ENCODE results near the gene CNOT2. TPM values are rescaled to one million over a fixed set of nuclear protein-coding genes. Genes with fewer than 3 reads are reported as not detected.

The CNOT2 gene
- total RNA-seq, 1 donor from 2014 or later: 79.4 TPM

GRCh38 chr12:70319605-70320004, 76.4 kb downstream of the CNOT2 start:
- no peak for DNase-seq (ENCODE audit: low read depth, low spot score)
- Mint-ChIP-seq H3K27me3 (ENCODE audit: low read depth) (no peaks in the 10 kb centered on the region), H3K27ac (ENCODE audit: unreplicated experiment) (no peak overlapping the region), H3K36me3 (ENCODE audit: low read depth) (peaks cover 3% of the 10 kb centered on the region), H3K9me3 (no peaks in the 10 kb centered on the region), H3K4me3 (no peak overlapping the region), H3K4me1 (no peaks in the 10 kb centered on the region)
- no peak for TF ChIP-seq CTCF (conservative IDR thresholded peaks at IDR 0.05)

- H3K27ac Mint-ChIP-seq (ENCODE audit: unreplicated experiment): no peak overlapping the region
- H3K4me1 Mint-ChIP-seq: no peaks in the 10 kb centered on the region
- no peak for TF ChIP-seq CTCF (conservative IDR thresholded peaks at IDR 0.05)
Observed at GRCh38 chr12:70321191-70321590, 78.0 kb downstream of the CNOT2 start.

GRCh38 chr12:70327541-70327940, 84.3 kb downstream of the CNOT2 start:
- no peak for TF ChIP-seq CTCF (conservative IDR thresholded peaks at IDR 0.05)
- Mint-ChIP-seq H3K36me3 (ENCODE audit: low read depth) (peaks cover 10% of the 10 kb centered on the region), H3K9me3 (no peaks in the 10 kb centered on the region), H3K27ac (ENCODE audit: unreplicated experiment) (no peak overlapping the region), H3K27me3 (ENCODE audit: low read depth) (no peaks in the 10 kb centered on the region), H3K4me3 (no peak overlapping the region), H3K4me1 (no peaks in the 10 kb centered on the region)
- DNase-seq (ENCODE audit: low read depth, low spot score): no peak

More at GRCh38 chr12:70321191-70321590, 78.0 kb downstream of the CNOT2 start:
- Mint-ChIP-seq H3K27me3 (ENCODE audit: low read depth) (no peaks in the 10 kb centered on the region), H3K36me3 (ENCODE audit: low read depth) (peaks cover 3% of the 10 kb centered on the region), H3K4me3 (no peak overlapping the region), H3K9me3 (no peaks in the 10 kb centered on the region)
- DNase-seq (ENCODE audit: low read depth, low spot score): no peak

GRCh38 chr12:70329728-70330127, 86.5 kb downstream of the CNOT2 start:
- H3K27me3 Mint-ChIP-seq (ENCODE audit: low read depth): no peaks in the 10 kb centered on the region
- H3K9me3 Mint-ChIP-seq: no peaks in the 10 kb centered on the region
- no peak overlapping the region for H3K4me3 Mint-ChIP-seq
- DNase-seq (ENCODE audit: low read depth, low spot score): no peak
- peaks cover 7% of the 10 kb centered on the region for H3K36me3 Mint-ChIP-seq (ENCODE audit: low read depth)
- TF ChIP-seq CTCF (conservative IDR thresholded peaks at IDR 0.05): no peak
- H3K4me1 Mint-ChIP-seq: no peaks in the 10 kb centered on the region
- H3K27ac Mint-ChIP-seq (ENCODE audit: unreplicated experiment): no peak overlapping the region

GRCh38 chr12:70330158-70330557, 86.9 kb downstream of the CNOT2 start:
- no peak for DNase-seq (ENCODE audit: low read depth, low spot score)
- Mint-ChIP-seq H3K27me3 (ENCODE audit: low read depth) (no peaks in the 10 kb centered on the region), H3K4me1 (no peaks in the 10 kb centered on the region), H3K4me3 (no peak overlapping the region), H3K36me3 (ENCODE audit: low read depth) (peaks cover 7% of the 10 kb centered on the region), H3K9me3 (no peaks in the 10 kb centered on the region), H3K27ac (ENCODE audit: unreplicated experiment) (no peak overlapping the region)
- no peak for TF ChIP-seq CTCF (conservative IDR thresholded peaks at IDR 0.05)

- H3K36me3 Mint-ChIP-seq (ENCODE audit: low read depth): peaks cover 3% of the 10 kb centered on the region
- TF ChIP-seq CTCF (conservative IDR thresholded peaks at IDR 0.05): no peak
- H3K4me1 Mint-ChIP-seq: no peaks in the 10 kb centered on the region
- H3K27ac Mint-ChIP-seq (ENCODE audit: unreplicated experiment): no peak overlapping the region
- no peaks in the 10 kb centered on the region for H3K9me3 Mint-ChIP-seq
- H3K27me3 Mint-ChIP-seq (ENCODE audit: low read depth): no peaks in the 10 kb centered on the region
- no peak overlapping the region for H3K4me3 Mint-ChIP-seq
- no peak for DNase-seq (ENCODE audit: low read depth, low spot score)
Observed at GRCh38 chr12:70332236-70332635, 89.0 kb downstream of the CNOT2 start.
